Activated CD8-positive, alpha-beta T cell treated with anti-CD3 and anti-CD28 coated beads for 36 hours (primary cell): Measurements from ENCODE around the gene ST3GAL3. TPM values are rescaled to one million over a fixed set of nuclear protein-coding genes. Genes with fewer than 3 reads are reported as not detected.

ENCODE experiments used
- ATAC-seq: fragments of 200-7000 bp; cut with Tn5 transposase; one replicate; pipeline ENCODE4 v1.10.0; 2021; ENCODE audit warnings: mild to moderate bottlenecking, moderate library complexity
- CTCF ChIA-PET: fragments of 350-600 bp; sonication (Branson Sonifier 250); formaldehyde crosslinking; loops from one replicate; lab custom pipeline; 2021; ENCODE audit warnings: antibody characterized with exemption; lab: Charles Lee
- POLR2A ChIA-PET: fragments of 350-600 bp; sonication (Branson Sonifier 250); formaldehyde crosslinking; loops from one replicate; lab custom pipeline; 2021; ENCODE audit warnings: antibody characterized with exemption; lab: Charles Lee
- DNase-seq: peaks from one replicate; pipeline ENCODE4 v3.0.0-alpha.2; 2020
- H3K27ac Mint-ChIP-seq: one replicate; pipeline ENCODE4 v1.8.0; 2021; ENCODE audit warnings: mild to moderate bottlenecking, mixed read lengths
- H3K27me3 Mint-ChIP-seq: one replicate; pipeline ENCODE4 v1.8.0; 2021; ENCODE audit warnings: mixed read lengths
- H3K36me3 Mint-ChIP-seq: one replicate; pipeline ENCODE4 v1.8.0; 2021; ENCODE audit warnings: low read depth, mixed read lengths
- H3K4me1 Mint-ChIP-seq: one replicate; pipeline ENCODE4 v1.8.0; 2021; ENCODE audit warnings: low read depth, mixed read lengths
- H3K4me3 Mint-ChIP-seq: one replicate; pipeline ENCODE4 v1.8.0; 2021; ENCODE audit warnings: mild to moderate bottlenecking, moderate library complexity, mixed read lengths
- H3K9me3 Mint-ChIP-seq: one replicate; pipeline ENCODE4 v1.8.0; 2021; ENCODE audit warnings: mixed read lengths
- intact Hi-C: fragments of 100-400 bp; cut with micrococcal nuclease; formaldehyde crosslinking; loops from one replicate; pipeline ENCODE4 v1.10.0; 2022
- total RNA-seq, 2 experiments: library from RNA; stranded (reverse); gene quantifications; one replicate each; pipeline ENCODE4 v1.2.3, GENCODE V29; 2021
- TF ChIP-seq, protein P1 (sequence below): fragments of 200-600 bp; IDR thresholded peaks from one replicate; pipeline ENCODE4 v1.8.0; 2022; ENCODE audit warnings: antibody characterized with exemption, mild to moderate bottlenecking

Gene ST3GAL3
- total RNA-seq, 2 experiments from 2014 or later, result 14.5 to 20.0 TPM

DNA sequence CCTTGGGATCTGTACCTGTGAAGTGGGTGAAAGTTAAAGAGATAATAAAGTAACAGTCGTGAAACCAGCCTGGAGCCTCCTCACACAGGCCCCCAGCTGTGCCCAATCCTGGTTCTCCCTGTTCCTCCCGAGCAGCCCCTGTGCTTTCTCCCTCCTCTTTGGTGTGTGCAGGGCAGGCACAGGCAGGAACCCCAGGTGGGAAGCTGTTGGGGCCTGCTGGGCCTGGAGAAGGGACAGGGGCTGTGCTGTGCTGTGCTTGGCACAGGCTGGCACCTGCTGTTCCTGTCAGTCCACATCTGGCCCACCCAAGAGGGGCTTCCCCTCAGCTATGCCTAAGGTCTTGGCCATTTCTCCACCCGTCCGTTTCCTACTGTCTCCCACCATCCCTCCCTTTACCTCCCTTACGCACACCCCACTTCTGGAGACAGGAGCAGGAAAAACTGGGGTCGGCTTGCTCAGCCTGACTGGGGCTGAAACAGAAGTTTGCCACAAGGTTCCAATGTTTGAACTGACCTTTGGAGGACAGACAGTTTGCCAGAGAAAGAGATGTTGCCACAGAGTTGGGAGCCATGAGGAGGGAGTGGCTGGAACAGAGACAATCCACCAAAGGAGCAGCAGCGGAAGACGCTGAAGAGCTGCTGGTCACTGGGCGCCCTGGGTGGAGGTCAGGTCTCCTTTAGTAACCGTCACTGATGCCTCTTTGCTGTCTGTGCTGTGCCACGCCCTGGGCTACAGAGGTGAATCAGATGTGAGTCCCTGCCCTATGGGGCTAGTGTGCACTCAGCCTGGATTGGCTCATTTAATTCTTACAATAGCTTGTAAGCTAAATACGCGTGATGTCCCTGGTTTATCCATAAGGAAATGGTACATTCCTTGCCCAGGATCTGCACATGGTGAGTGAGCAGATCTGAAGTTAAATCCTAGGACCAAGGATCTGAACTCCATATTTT is 207.5 kb downstream of the ST3GAL3 start:
- H3K27me3 Mint-ChIP-seq, result no peaks in the 10 kb centered on the region
- intact Hi-C loops, result no loop called here

GRCh38 chr1:43919906-43920305 is 212.6 kb downstream of the ST3GAL3 start:
- Mint-ChIP-seq H3K9me3 (no peaks in the 10 kb centered on the region), H3K4me3 (no peak overlapping the region), H3K27ac (no peak overlapping the region), H3K27me3 (no peaks in the 10 kb centered on the region), H3K36me3 (peaks cover 2% of the 10 kb centered on the region), H3K4me1 (peaks cover 9% of the 10 kb centered on the region)
- intact Hi-C loops, result no loop called here
- TF ChIP-seq, protein P1, sequence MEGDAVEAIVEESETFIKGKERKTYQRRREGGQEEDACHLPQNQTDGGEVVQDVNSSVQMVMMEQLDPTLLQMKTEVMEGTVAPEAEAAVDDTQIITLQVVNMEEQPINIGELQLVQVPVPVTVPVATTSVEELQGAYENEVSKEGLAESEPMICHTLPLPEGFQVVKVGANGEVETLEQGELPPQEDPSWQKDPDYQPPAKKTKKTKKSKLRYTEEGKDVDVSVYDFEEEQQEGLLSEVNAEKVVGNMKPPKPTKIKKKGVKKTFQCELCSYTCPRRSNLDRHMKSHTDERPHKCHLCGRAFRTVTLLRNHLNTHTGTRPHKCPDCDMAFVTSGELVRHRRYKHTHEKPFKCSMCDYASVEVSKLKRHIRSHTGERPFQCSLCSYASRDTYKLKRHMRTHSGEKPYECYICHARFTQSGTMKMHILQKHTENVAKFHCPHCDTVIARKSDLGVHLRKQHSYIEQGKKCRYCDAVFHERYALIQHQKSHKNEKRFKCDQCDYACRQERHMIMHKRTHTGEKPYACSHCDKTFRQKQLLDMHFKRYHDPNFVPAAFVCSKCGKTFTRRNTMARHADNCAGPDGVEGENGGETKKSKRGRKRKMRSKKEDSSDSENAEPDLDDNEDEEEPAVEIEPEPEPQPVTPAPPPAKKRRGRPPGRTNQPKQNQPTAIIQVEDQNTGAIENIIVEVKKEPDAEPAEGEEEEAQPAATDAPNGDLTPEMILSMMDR, result no peak
- ChIA-PET CTCF (interaction anchor here (1.6 to 2.8 kb wide), 3 partner anchors 13 to 156 kb away, joined by 3 to 9 read pairs (median 5); partner anchors contain the start of gene ARTN), POLR2A (no interaction called here)
- DNase-seq (peak; percentile 23), ATAC-seq (peak; percentile 65)

More for the DNA sequence above, 207.5 kb downstream of the ST3GAL3 start:
- ChIA-PET CTCF (interaction anchor here (0.6 to 1.0 kb wide), 2 partner anchors 14 to 31 kb away, joined by 3 read pairs; partner anchors contain the start of gene IPO13), POLR2A (no interaction called here)
- ATAC-seq (no peak), DNase-seq (no peak)
- Mint-ChIP-seq H3K4me1 (peaks cover 5% of the 10 kb centered on the region), H3K9me3 (no peaks in the 10 kb centered on the region), H3K36me3 (no peaks in the 10 kb centered on the region), H3K27ac (no peak overlapping the region), H3K4me3 (no peak overlapping the region)
- TF ChIP-seq, protein P1, result no peak

DNA sequence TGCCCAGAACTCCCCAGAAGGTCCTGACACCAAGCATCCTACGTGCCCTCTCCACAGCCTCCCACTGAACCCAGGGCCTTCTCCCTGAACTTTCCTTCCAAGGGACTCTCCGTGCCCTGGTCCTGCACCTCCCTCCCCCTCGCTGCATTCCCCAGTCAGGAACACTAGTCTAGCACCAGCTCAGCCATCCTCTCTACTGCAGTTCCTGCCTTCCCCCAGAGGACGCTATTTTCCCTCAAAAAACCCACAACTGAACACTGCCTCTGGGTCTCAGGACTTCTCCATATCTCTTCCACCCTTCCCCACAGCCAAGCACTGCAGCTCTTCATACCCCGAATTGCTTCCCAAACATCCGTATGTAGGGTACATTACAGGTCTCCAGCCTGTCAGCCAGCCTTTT is 213.7 kb downstream of the ST3GAL3 start:
- Mint-ChIP-seq H3K4me1 (peaks cover 9% of the 10 kb centered on the region), H3K9me3 (no peaks in the 10 kb centered on the region), H3K4me3 (no peak overlapping the region), H3K36me3 (peaks cover 6% of the 10 kb centered on the region), H3K27ac (no peak overlapping the region), H3K27me3 (no peaks in the 10 kb centered on the region)
- DNase-seq, result no peak
- ChIA-PET POLR2A (no interaction called here), CTCF (interaction anchor here (1.4 kb wide), 1 partner anchor 10 kb away, joined by 4 read pairs; no protein-coding TSS in a partner anchor)
- TF ChIP-seq, protein P1, result no peak
- intact Hi-C loops, result no loop called here
- ATAC-seq, result no peak

- H3K4me3 Mint-ChIP-seq, result no peak overlapping the region
- intact Hi-C loops, result no loop called here
- TF ChIP-seq, protein P1, result no peak
- ATAC-seq (no peak), DNase-seq (no peak)
- ChIA-PET CTCF (interaction anchor here (0.9 to 2.5 kb wide), 2 partner anchors 10 kb away, joined by 7 to 21 read pairs; no protein-coding TSS in a partner anchor), POLR2A (interaction anchor here (0.6 kb wide), 1 partner anchor 712 kb away, joined by 4 read pairs; no protein-coding TSS in a partner anchor)
- no peaks in the 10 kb centered on the region for H3K27me3 Mint-ChIP-seq
- no peaks in the 10 kb centered on the region for H3K9me3 Mint-ChIP-seq
- H3K36me3 Mint-ChIP-seq, result peaks cover 6% of the 10 kb centered on the region
- no peak overlapping the region for H3K27ac Mint-ChIP-seq
- H3K4me1 Mint-ChIP-seq, result peaks cover 7% of the 10 kb centered on the region
Measured at GRCh38 chr1:43924516-43924915, 217.2 kb downstream of the ST3GAL3 start.

GRCh38 chr1:43925846-43926245 is 218.5 kb downstream of the ST3GAL3 start:
- CTCF ChIA-PET, result interaction anchor here (0.9 to 2.5 kb wide), 2 partner anchors 9 to 163 kb away, joined by 4 to 21 read pairs; no protein-coding TSS in a partner anchor
- Mint-ChIP-seq H3K4me3 (no peak overlapping the region), H3K36me3 (peaks cover 6% of the 10 kb centered on the region), H3K27me3 (no peaks in the 10 kb centered on the region), H3K9me3 (no peaks in the 10 kb centered on the region), H3K27ac (no peak overlapping the region), H3K4me1 (peaks cover 6% of the 10 kb centered on the region)
- ATAC-seq, result no peak
- DNase-seq, result no peak
- POLR2A ChIA-PET, result no interaction called here
- TF ChIP-seq, protein P1, result no peak
- intact Hi-C loops, result no loop called here
